Nephron progenitor cell (in vitro differentiated cells): ENCODE measurements around the gene CAMTA1.

Experiments
- DNase-seq: peaks from one replicate; pipeline ENCODE4 v3.0.0; 2021
- H3K27ac Mint-ChIP-seq: 2 replicates; pipeline ENCODE4 v1.8.0; 2021; ENCODE audit warnings: mild to moderate bottlenecking, moderate library complexity, mixed read lengths
- H3K27me3 Mint-ChIP-seq: 2 replicates; pipeline ENCODE4 v1.8.0; 2021; ENCODE audit warnings: mild to moderate bottlenecking, low read depth, mixed read lengths; ENCODE audit not compliant: poor library complexity
- H3K36me3 Mint-ChIP-seq: 2 replicates; pipeline ENCODE4 v1.8.0; 2021; ENCODE audit warnings: low read depth, mixed read lengths
- H3K4me1 Mint-ChIP-seq: 2 replicates; pipeline ENCODE4 v1.8.0; 2021; ENCODE audit warnings: mixed read lengths
- H3K4me3 Mint-ChIP-seq: 2 replicates; pipeline ENCODE4 v1.8.0; 2021; ENCODE audit warnings: mild to moderate bottlenecking, moderate library complexity, mixed read lengths
- H3K9me3 Mint-ChIP-seq: 2 replicates; pipeline ENCODE4 v1.8.0; 2021; ENCODE audit warnings: mild to moderate bottlenecking, moderate library complexity, mixed read lengths
- TF ChIP-seq, protein P1 (sequence below): fragments of 200-600 bp; sonication (generic); IDR thresholded peaks from 2 replicates; pipeline ENCODE4 v1.5.0; 2021; ENCODE audit warnings: antibody characterized with exemption

The CAMTA1 gene

DNA sequence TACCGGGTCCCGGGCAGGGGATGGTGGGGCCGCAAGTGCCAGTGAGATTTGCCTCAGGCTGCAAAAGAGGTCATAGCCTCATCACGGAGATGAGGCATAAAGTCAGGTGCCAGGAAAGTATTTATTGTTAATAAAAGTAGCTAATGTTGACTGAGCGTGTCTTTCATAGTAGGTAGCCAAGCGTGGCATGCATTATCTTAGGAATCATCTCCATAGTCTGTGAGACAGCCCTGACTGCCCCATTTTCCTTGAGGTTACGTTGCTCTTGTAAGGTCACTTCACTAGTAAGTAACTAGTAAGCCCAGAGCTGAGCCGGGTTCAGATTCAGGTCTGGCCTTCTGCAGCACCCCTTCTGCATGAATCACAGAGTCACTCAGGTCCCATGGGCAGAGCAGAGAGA is 174.2 kb downstream of the CAMTA1 start:
- Mint-ChIP-seq H3K27me3 (peaks cover 6% of the 10 kb centered on the region), H3K27ac (peak overlapping the region; percentile 35), H3K36me3 (no peaks in the 10 kb centered on the region), H3K4me1 (peaks cover 89% of the 10 kb centered on the region), H3K4me3 (peak overlapping the region; percentile 38), H3K9me3 (no peaks in the 10 kb centered on the region)
- no peak for DNase-seq
- TF ChIP-seq, protein P1, sequence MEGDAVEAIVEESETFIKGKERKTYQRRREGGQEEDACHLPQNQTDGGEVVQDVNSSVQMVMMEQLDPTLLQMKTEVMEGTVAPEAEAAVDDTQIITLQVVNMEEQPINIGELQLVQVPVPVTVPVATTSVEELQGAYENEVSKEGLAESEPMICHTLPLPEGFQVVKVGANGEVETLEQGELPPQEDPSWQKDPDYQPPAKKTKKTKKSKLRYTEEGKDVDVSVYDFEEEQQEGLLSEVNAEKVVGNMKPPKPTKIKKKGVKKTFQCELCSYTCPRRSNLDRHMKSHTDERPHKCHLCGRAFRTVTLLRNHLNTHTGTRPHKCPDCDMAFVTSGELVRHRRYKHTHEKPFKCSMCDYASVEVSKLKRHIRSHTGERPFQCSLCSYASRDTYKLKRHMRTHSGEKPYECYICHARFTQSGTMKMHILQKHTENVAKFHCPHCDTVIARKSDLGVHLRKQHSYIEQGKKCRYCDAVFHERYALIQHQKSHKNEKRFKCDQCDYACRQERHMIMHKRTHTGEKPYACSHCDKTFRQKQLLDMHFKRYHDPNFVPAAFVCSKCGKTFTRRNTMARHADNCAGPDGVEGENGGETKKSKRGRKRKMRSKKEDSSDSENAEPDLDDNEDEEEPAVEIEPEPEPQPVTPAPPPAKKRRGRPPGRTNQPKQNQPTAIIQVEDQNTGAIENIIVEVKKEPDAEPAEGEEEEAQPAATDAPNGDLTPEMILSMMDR, result no peak

DNA sequence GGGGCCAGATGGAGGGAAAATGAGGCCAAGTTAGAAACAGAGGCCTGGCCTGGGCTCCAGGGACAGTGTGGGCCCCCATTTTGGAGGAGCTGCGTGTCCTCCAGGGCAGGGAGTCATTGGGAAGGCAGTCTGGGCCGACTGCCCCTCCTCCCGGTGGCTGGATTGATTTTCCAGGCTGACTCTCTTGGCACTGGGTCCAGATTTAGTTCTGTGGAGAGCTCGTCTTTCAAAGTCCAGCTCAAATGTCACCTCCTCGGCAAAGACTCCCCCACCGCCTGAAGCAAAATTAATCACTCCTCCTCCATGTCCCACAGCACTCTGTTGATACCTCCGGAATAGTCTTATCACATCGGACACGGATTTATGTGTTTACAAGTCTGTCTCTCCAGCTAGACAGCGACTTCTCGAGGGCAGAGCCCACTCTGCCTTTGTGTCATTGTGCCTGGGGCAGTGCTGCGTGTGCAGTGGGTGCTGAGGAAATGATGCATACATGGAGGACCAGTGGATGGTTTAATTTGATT is 175.1 kb downstream of the CAMTA1 start:
- peaks cover 2% of the 10 kb centered on the region for H3K27me3 Mint-ChIP-seq
- no peaks in the 10 kb centered on the region for H3K9me3 Mint-ChIP-seq
- TF ChIP-seq, protein P1, result no peak
- H3K36me3 Mint-ChIP-seq, result no peaks in the 10 kb centered on the region
- peak; percentile 52 for DNase-seq
- H3K4me1 Mint-ChIP-seq, result peaks cover 89% of the 10 kb centered on the region
- peak overlapping the region; percentile 90 for H3K27ac Mint-ChIP-seq
- H3K4me3 Mint-ChIP-seq, result peak overlapping the region; percentile 57

GRCh38 chr1:6960860-6961259 is 175.6 kb downstream of the CAMTA1 start:
- TF ChIP-seq, protein P1, result no peak
- Mint-ChIP-seq H3K4me1 (peaks cover 89% of the 10 kb centered on the region), H3K4me3 (peak overlapping the region; percentile 57), H3K27me3 (peaks cover 2% of the 10 kb centered on the region), H3K36me3 (no peaks in the 10 kb centered on the region), H3K27ac (peak overlapping the region; percentile 90), H3K9me3 (no peaks in the 10 kb centered on the region)
- no peak for DNase-seq

DNA sequence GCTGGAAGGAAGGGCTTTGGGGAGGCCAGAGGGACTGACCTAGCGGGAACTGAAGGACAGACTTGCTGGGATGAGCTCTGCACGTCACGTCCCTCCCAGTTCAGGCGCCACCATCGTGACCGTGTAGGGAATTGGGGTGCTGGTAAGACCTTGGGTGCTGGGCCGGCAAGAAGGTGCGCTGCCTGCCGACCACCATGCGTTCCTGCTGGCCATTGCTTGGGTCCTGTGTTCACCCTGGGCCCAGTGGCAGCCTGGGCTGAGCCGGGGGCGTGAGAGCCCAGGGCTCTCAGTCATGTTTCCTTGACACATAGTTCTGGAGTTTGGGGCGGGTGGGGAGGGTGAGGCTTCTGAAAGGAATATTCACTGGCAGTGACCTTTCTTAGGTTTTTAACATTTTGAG is 176.0 kb downstream of the CAMTA1 start:
- TF ChIP-seq, protein P1, result no peak
- Mint-ChIP-seq H3K4me3 (peak overlapping the region; percentile 77), H3K27me3 (peaks cover 2% of the 10 kb centered on the region), H3K27ac (peak overlapping the region; percentile 90), H3K9me3 (no peaks in the 10 kb centered on the region), H3K4me1 (peaks cover 89% of the 10 kb centered on the region), H3K36me3 (no peaks in the 10 kb centered on the region)
- DNase-seq, result no peak

DNA sequence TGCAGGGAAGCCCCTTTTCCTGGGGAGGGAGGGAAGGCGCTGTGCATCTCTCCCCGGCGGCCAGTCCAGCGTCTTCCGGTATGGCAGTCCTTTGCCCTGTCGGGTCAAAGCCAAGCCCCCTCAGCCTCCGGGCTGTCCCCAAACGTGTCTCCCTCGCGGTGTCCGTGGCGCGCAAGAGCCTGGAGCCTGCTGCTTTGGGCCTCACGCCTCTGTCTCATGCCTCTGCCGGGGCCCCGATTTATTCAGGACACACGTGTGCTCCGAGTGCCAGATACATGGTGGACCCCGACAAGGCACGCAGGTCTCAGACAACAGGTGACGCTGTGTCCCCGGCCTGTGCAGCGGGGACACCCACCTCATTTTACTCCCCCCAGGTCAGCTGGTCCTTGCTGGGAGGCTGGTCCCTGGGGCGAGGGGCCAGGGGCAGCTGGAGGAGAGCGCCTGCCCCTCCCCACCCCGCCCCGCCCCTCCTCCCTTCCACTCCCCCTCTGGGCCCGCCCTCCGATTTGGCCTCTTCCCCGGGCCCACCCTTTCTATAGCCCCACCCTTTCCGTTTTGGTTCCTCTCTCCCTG is 176.7 kb downstream of the CAMTA1 start:
- Mint-ChIP-seq H3K27ac (peak overlapping the region; percentile 87), H3K4me1 (peaks cover 83% of the 10 kb centered on the region), H3K36me3 (no peaks in the 10 kb centered on the region), H3K9me3 (no peaks in the 10 kb centered on the region), H3K27me3 (peaks cover 2% of the 10 kb centered on the region), H3K4me3 (peak overlapping the region; percentile 77)
- TF ChIP-seq, protein P1, result no peak
- peak; percentile 61 for DNase-seq

GRCh38 chr1:6962478-6962995 is 177.3 kb downstream of the CAMTA1 start:
- no peak overlapping the region for H3K27ac Mint-ChIP-seq
- TF ChIP-seq, protein P1, result no peak
- peaks cover 2% of the 10 kb centered on the region for H3K27me3 Mint-ChIP-seq
- no peaks in the 10 kb centered on the region for H3K36me3 Mint-ChIP-seq
- no peaks in the 10 kb centered on the region for H3K9me3 Mint-ChIP-seq
- peaks cover 80% of the 10 kb centered on the region for H3K4me1 Mint-ChIP-seq
- DNase-seq, result peak; percentile 99
- H3K4me3 Mint-ChIP-seq, result no peak overlapping the region
